ENCODE measurements around the gene ZMIZ2. TPM values are rescaled to one million over a fixed set of nuclear protein-coding genes. Genes with fewer than 3 reads are reported as not detected.

ZMIZ2 gene
- total and polyA plus RNA-seq, 2 of the 8 experiments (the other 6 are each of a cell fraction or from before 2014, with no cell fraction given), result 24.4 to 66.4 TPM

DNA sequence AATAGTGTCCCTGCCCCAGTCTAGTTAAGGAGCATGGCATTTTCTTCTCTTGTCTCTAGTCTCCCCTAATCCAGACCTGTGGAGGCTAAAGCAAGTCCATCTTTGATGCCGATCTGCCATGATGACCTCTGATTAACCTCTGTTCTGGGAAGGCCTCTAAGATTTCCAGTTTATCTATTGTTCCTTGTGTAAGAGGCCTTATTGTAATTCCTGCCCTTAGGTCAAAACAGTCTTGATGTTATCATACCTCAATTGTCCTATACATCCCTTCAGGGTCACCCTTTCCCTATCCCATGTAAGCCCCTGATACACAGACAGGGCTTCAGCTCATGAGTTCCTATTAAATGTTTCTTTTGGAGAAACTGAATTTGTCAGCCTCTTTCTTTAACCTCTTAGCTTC lies 4.9 kb upstream of the ZMIZ2 start:
- no peaks in the 10 kb centered on the region for H3K79me2 ChIP-seq (ENCODE audit: control insufficient read depth in 1 of 2, insufficient read depth in 2 of 2, low read length in 2 of 2)
- no peaks in the 10 kb centered on the region for H3K79me1 ChIP-seq (ENCODE audit: low read depth, low read length)
- no peaks in the 10 kb centered on the region for H4K20me1 ChIP-seq (replicated peaks in 1 of 2; ENCODE audit: control insufficient read depth in 1 of 2, insufficient read depth in 2 of 2, low read length in 2 of 2)
- no peak overlapping the region for H4K91ac ChIP-seq (replicated peaks; ENCODE audit: insufficient read length, low read length)
- H2BK12ac ChIP-seq (ENCODE audit: low read depth, low read length), result no peak overlapping the region
- no peak overlapping the region for H3K9ac ChIP-seq (replicated peaks in 1 of 4; ENCODE audit: extremely low read depth in 1 of 4, low read depth in 3 of 4, low read length in 3 of 4)
- no peak overlapping the region for H3K56ac ChIP-seq (replicated peaks; ENCODE audit: insufficient read length, low read depth, low read length)
- H3K9me3 ChIP-seq (ENCODE audit: insufficient read depth in 2 of 2, low read depth in 1 of 2, low read length in 1 of 2), result no peaks in the 10 kb centered on the region
- CTCF ChIA-PET (ENCODE audit: partially characterized antibody), result no interaction called here
- no peak overlapping the region for H3K4me3 ChIP-seq (ENCODE audit: extremely low read depth in 1 of 4, insufficient read depth in 2 of 4, low read depth in 3 of 4, low read length in 4 of 4)
- no peaks in the 10 kb centered on the region for H3K36me3 ChIP-seq (ENCODE audit: control insufficient read depth in 2 of 4, insufficient read depth in 4 of 4, low read length in 3 of 4)
- no peak overlapping the region for H2BK20ac ChIP-seq (ENCODE audit: low read length)
- no peak overlapping the region for H2AK5ac ChIP-seq (ENCODE audit: low read depth, low read length)
- DNase-seq (ENCODE audit: low read depth in 1 of 2, low spot score in 2 of 2) (no peak), FAIRE-seq (no peak)
- H4K5ac ChIP-seq (ENCODE audit: insufficient read length, low read depth, low read length), result no peak overlapping the region
- no peak overlapping the region for H2AFZ ChIP-seq (ENCODE audit: low read length)
- no peak overlapping the region for H3K23ac ChIP-seq (ENCODE audit: insufficient read length)
- no peak overlapping the region for H3K27ac ChIP-seq (ENCODE audit: low read depth, low read length)
- H3K23me2 ChIP-seq (ENCODE audit: low read depth, low read length), result no peaks in the 10 kb centered on the region
- H2BK5ac ChIP-seq (ENCODE audit: low read depth, low read length), result no peak overlapping the region
- H4K8ac ChIP-seq (ENCODE audit: extremely low read depth, insufficient read depth, low read length), result no peak overlapping the region
- H3K4me1 ChIP-seq (replicated peaks in 1 of 4; ENCODE audit: control insufficient read depth in 3 of 4, insufficient read depth in 4 of 4, low read length in 3 of 4), result peaks cover 0 to 4% (median 0%) of the 10 kb centered on the region in 4 experiments; a peak in 1 of 7 replicates
- H3K4ac ChIP-seq (replicated peaks; ENCODE audit: insufficient read length, low read depth, low read length), result no peak overlapping the region
- H3K14ac ChIP-seq (ENCODE audit: insufficient read length), result no peak overlapping the region
- no peak overlapping the region for H3K18ac ChIP-seq (ENCODE audit: extremely low read depth, low read length)
- H3K27me3 ChIP-seq (replicated peaks in 1 of 4; ENCODE audit: control insufficient read depth in 3 of 4, extremely low read depth in 1 of 4, insufficient read depth in 3 of 4, low read length in 3 of 4), result no peaks in the 10 kb centered on the region
- H2BK120ac ChIP-seq (replicated peaks; ENCODE audit: low read depth, low read length), result no peak overlapping the region
- no peak overlapping the region for H3K4me2 ChIP-seq (ENCODE audit: insufficient read depth in 1 of 2, low read depth in 2 of 2, low read length in 2 of 2)
- POLR2A ChIA-PET (ENCODE audit: partially characterized antibody), result interaction anchor here (0.6 kb wide), 1 partner anchor 50 kb away, joined by 3 read pairs; no protein-coding TSS in a partner anchor
- no peak overlapping the region for H2BK15ac ChIP-seq (ENCODE audit: low read length)
- WGBS, 2 experiments (ENCODE audit: extremely low coverage in 1 of 2, insufficient coverage in 1 of 2, insufficient read length in 1 of 2, insufficient replicate concordance in 2 of 2, low coverage in 1 of 2, low lambda C conversion rate in 2 of 2, missing lambda C conversion rate in 1 of 2), result 95% methylated on average over 1 of the region's 1 CpG; no CpG with 5 or more reads in 1 of the 2 experiments
- TF ChIP-seq SIX5 (IDR thresholded peaks at IDR 0.05; ENCODE audit: low read depth, low read length) (no peak), JUN (IDR thresholded peaks at IDR 0.05; ENCODE audit: low read depth, low read length) (no peak), BCL11A (IDR thresholded peaks at IDR 0.05; ENCODE audit: low read depth in 2 of 2, low read length in 2 of 2) (no peak), MAFK (IDR thresholded peaks at IDR 0.05; ENCODE audit: low read depth, low read length) (no peak), CHD1 (IDR thresholded peaks at IDR 0.05; ENCODE audit: low read depth, low read length) (no peak), HDAC2 (IDR thresholded peaks at IDR 0.05; ENCODE audit: borderline replicate concordance in 1 of 2, low read depth in 2 of 2, low read length in 2 of 2) (no peak), POLR2A (IDR thresholded peaks at IDR 0.05; ENCODE audit: control extremely low read depth in 1 of 2, low read depth in 2 of 2, low read length in 2 of 2) (no peak), NRF1 (IDR thresholded peaks at IDR 0.05; ENCODE audit: low read depth, low read length) (no peak), RFX5 (IDR thresholded peaks at IDR 0.05; ENCODE audit: borderline replicate concordance, low read depth, low read length) (no peak), TAF1 (IDR thresholded peaks at IDR 0.05; ENCODE audit: low read depth, low read length) (no peak)
- TF ChIP-seq, protein P1, sequence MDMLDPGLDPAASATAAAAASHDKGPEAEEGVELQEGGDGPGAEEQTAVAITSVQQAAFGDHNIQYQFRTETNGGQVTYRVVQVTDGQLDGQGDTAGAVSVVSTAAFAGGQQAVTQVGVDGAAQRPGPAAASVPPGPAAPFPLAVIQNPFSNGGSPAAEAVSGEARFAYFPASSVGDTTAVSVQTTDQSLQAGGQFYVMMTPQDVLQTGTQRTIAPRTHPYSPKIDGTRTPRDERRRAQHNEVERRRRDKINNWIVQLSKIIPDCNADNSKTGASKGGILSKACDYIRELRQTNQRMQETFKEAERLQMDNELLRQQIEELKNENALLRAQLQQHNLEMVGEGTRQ (IDR thresholded peaks at IDR 0.05; ENCODE audit: low read length), result no peak
- TF ChIP-seq, protein P2, sequence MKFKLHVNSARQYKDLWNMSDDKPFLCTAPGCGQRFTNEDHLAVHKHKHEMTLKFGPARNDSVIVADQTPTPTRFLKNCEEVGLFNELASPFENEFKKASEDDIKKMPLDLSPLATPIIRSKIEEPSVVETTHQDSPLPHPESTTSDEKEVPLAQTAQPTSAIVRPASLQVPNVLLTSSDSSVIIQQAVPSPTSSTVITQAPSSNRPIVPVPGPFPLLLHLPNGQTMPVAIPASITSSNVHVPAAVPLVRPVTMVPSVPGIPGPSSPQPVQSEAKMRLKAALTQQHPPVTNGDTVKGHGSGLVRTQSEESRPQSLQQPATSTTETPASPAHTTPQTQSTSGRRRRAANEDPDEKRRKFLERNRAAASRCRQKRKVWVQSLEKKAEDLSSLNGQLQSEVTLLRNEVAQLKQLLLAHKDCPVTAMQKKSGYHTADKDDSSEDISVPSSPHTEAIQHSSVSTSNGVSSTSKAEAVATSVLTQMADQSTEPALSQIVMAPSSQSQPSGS (IDR thresholded peaks at IDR 0.05; ENCODE audit: low read length), result no peak

Measured in H1 (cell line).